ENCODE measurements around the gene SEMA3A.
"Not testable (repeated sequence)": the region's sequence is repeated elsewhere in the genome, so short reads cannot be mapped to it uniquely, and the experiment has no call there.

SEMA3A gene

DNA sequence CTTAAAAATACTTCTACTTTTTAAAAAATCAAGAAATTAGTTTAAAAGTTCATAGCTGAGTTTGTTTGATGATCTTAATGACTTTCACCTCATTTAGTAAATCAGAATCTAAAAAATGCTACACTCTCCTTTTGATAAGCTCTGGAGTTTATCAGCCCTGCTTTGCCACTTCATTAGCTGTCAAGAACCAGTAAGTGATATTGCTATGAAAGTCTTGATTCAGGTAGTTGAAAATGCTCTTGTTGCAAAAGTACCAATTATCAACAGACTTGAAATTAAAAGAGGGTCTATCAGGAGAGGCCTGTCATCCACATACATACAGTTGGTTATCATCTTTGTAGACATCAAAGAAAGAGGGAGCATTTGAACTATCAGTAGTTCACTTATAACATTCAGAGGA, 41.6 kb downstream of the SEMA3A start:
- no peak for DNase-seq

- DNase-seq = not testable (repeated sequence)
These were observed 44.2 kb downstream of the SEMA3A start for GRCh38 chr7:84150370-84150769.

DNA sequence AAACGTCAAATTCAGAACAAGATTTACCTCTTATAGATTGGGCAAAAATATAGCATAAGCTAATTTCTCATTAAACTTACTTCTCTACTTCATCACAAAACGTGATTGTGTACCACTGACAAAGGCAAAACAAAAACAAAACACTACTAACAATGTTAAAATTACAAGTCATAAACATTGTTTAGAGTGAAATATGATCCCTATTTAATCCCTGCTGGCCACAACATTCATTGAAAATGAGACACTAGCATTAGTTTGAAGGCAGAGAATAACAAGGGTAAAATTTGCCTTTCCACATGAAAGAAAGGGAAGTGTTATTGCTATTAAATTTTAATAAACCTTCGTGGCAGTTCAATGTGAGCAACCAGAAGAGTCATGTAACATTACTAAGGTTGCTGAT, 45.0 kb downstream of the SEMA3A start:
- DNase-seq = no peak

GRCh38 chr7:84145892-84146291, 48.7 kb downstream of the SEMA3A start:
- DNase-seq = no peak

GRCh38 chr7:84144935-84145334, 49.7 kb downstream of the SEMA3A start:
- DNase-seq = no peak

DNA sequence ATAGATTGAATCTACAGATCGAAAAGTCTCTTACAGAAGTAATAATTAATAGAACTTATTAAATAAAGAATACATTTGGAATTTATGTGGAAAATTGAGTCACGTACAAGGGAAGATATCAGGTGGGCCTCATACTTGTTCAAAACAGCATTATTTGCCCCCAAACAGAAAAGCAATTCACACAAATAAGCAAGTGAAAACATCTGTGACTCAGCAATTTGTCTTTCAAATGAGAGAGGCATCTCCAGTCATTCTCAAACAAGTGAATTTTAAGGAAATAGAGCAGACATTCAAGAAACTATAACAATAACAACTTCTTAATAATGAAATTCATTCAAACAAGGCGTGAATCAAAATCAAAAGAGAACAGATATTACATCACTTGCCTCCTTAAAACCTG, 50.1 kb downstream of the SEMA3A start:
- DNase-seq = no peak

- DNase-seq = no peak
These were observed 51.9 kb downstream of the SEMA3A start for GRCh38 chr7:84142726-84143125.

- no peak for DNase-seq
These were observed 54.4 kb downstream of the SEMA3A start for GRCh38 chr7:84139986-84140729.

DNA sequence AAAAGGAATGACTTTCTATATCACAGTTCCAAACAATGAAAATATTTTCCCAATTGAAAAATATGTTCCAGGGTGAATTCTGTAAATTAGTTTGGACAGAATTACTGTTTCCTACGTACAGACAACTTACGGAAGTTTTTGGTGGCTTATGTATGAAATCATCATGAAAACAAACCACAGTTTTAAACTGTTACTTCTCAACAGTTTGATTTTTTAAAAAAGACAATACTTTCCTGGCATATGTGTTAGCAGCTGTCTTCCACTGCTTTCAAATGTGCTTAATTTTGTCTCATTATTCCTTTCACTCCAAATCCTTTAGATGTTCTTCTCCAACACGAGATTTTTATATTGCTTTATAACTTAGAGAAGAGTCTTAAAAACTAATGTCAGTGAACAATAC, 56.2 kb downstream of the SEMA3A start:
- no peak for DNase-seq

DNA sequence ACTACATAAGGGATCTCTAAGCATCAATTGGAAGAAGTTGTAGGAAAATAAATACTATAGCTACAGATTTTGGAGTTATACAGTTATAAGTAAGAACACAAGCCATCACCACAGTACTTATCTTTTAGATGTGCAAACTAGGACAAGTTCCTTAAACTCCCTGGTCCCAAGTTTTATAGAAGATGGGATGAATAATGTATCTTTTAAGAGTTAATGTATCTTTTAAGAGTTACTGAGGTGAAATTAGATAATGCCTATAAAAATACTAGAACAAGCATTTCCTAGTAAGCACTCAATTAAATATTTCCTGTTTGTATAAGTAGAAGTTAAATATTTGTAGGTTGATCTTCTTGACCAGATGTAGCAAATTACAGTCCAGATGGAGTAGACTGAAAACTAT, 56.8 kb downstream of the SEMA3A start:
- DNase-seq = no peak

DNA sequence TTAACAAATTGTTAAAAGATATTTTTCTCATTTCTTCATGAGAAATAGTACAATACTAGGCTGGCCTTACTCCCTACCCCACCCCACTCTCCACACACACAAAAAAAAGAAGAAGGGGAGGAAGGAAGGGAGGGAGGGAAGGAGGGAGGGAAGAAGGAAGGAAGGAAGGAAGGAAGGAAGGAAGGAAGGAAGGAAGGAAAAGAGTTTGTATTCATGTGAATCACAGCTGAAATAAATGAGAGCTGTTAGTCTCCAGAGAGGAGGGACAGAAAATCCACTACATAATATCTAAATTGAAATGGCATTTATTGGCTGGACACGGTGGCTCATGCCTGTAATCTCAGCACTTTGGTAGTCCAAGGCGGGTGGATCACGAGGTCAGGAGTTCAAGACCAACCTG, 57.8 kb downstream of the SEMA3A start:
- DNase-seq = no peak

GRCh38 chr7:84136336-84136735, 58.3 kb downstream of the SEMA3A start:
- no peak for DNase-seq

DNA sequence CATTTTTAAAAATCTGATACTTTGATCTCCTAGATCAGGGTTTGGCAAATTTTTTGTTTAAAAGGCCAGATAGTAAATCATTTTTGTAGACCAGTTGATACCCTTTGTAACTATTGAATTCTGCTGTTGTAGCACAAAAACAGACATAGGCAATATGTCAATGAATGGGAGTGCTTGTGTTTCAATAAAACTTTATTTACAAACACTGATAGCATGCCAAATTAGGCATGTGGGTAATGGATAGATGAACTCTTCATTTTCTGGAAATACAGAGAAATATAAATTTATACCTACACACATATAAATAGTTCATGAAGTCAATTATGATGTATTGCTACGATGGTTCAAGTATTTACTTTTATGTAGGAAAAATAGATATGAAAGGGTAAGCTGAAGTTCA, 60.4 kb downstream of the SEMA3A start:
- DNase-seq = no peak

GRCh38 chr7:84125654-84126053, 68.9 kb downstream of the SEMA3A start:
- DNase-seq = no peak

GRCh38 chr7:84123965-84124547, 70.5 kb downstream of the SEMA3A start:
- DNase-seq = no peak

GRCh38 chr7:84122582-84123360, 71.8 kb downstream of the SEMA3A start:
- DNase-seq = no peak

DNA sequence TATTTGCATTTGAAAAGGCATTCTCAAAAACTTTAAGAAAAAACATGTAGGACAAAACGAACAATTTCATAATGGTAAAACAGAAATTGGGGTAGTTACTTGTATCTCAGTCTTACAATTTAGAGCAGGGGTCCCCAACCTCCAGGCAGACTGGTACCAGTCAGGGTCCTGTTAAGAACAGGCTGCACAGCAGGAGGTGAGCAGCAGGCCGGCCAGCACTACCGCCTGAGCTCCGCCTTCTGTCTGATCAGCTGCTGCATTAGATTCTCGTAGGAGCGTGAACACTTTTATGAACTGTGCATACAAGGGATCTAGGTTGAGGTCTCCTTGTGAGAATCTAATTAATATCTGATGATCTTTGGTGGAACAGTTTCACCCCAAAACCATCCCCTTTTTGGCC, 77.3 kb downstream of the SEMA3A start:
- no peak for DNase-seq

DNA sequence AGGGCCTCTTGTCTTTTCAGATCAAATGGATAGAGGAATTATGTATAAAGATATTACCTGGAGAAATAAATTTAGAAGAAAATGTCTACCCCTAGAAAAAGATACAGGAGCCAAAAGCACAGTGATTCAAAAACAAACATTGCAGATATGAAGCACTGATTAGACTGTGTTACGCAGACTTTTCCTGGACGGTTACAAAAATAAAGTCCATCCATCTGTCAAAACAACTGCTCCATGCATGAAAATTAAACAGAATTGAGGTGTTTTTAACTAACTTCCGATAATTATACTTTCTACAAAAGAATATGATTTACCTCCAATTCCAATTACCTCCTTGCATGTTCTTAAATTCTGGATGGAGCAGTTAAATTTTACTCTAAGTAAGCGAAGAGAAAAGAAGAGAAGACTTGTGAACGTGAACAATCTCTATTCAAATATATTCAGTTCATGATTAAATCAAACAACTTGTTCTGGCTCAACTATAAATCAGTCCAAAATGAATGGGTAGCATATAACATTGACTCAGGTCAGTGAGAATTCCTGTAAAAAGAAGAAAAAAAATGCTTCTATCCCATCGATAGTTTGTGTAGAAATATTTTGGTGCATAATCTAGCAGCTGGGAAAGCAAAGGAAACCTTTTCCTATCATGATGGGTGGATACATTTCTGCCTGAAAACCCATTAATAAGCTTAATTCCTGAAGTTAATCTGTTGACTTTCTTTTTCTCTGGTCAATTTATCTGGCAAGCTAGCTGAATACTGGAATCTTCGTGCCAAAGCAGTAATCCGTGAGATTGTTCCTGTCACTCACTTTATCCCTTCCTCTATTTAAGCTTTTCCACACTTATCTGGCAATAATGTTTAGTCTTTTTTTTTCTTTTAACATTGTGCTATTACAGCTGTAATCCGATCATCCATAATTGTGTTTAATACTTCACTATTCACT, 80.4 kb downstream of the SEMA3A start:
- DNase-seq = no peak

GRCh38 chr7:84113286-84113685, 81.3 kb downstream of the SEMA3A start:
- no peak for DNase-seq

DNA sequence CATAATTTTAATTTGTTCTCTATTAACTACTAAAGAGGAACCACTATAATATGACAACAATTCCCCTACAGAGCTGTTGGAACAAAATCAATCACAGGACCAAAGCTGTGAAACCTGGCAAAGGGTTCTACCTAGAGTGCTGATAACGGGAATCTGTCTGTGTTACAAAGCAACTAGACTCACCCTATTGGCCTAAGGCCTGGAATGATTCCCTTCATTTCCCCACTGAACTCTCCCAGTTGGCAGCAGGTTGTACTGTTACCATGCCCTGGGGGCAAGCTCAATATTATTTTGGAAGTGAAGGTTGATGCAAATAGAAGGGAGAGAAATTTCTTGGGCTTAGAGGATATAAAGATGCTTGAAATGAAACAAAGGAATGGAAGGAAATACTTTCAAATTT, 81.8 kb downstream of the SEMA3A start:
- no peak for DNase-seq

DNA sequence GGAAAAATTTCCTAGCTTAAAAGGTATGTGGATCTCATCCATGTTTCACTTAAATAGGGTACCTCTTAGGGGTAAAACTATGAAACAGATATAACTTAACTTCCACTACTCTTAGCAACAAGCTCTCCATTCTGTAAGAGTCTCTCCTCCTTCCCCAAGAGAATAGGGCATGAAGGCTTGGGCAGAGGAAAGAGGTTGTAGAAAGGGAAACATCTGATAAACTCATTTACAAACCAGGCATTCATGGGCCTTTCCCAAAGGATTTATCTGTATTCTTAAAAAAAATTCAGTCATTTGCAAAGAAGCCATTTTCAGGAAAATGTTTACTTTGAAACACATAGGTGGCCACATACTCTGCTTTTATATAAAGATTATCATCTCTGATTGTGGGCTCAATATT, 82.7 kb downstream of the SEMA3A start:
- no peak for DNase-seq

DNA sequence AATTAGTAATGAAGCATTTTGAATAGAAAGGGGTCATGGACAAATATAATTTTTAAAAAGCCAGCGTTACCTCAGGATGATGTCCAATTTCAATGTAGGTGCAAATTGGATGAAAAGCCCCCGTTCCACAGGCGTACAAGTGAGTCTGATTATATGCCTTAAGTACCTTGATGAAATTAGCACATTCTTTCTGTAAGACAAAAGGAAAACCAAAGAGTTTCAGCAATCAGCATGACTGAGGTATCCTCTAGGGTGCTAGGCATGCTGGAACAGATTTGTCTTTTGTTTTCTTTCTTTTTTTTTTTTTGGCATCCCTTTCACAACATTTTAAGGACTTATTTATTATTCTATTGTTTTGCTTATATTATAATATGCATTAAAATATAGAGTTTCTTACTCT, 84.2 kb downstream of the SEMA3A start:
- no peak for DNase-seq

DNA sequence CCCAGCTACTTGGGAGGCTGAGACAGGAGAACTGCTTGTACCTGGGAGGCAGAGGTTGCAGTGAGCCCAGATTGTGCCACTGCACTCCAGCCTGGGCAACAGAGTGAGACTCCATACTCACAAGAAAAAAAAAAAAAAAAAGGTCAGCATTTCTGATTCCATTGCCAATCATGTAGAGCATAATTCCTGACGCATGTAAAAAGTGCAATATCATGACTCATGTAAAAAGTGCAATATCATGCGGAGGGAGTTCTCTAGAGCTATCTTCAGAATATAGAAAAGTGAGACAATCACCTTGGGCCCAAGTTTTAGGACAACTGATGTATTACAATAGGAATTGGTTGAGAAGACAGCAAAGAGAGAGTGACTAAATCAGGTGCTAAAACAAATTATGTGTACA, 85.8 kb downstream of the SEMA3A start:
- DNase-seq = no peak
